Thyroid gland (tissue), 4 donors: Measurements from ENCODE around the gene ARHGAP35. TPM values are rescaled to one million over a fixed set of nuclear protein-coding genes. Genes with fewer than 3 reads are reported as not detected.

Experiments
- DNase-seq, 2 donors: peaks; one replicate each; pipeline ENCODE4 v3.0.0-alpha.2; 2019
- H3K27ac ChIP-seq, 3 donors: fragments of 200-600 bp; sonication (generic); 1 replicate in 2 of 3; 2 replicates in 1 of 3; pipeline ENCODE4 v1.5.1; 2016 to 2019; ENCODE audit warnings: mild to moderate bottlenecking in 1 of 3, moderate library complexity in 1 of 3
- H3K27me3 ChIP-seq: fragments of 200-600 bp; sonication (generic); one replicate; pipeline ENCODE4 v1.5.1; 2019
- H3K36me3 ChIP-seq, 2 donors: fragments of 200-600 bp; sonication (generic); one replicate each; pipeline ENCODE4 v1.5.1; 2016 to 2019
- H3K4me1 ChIP-seq, 2 donors: fragments of 200-600 bp; sonication (generic); one replicate each; pipeline ENCODE4 v1.5.1; 2017 to 2019
- H3K4me3 ChIP-seq, 3 donors: fragments of 200-600 bp; sonication (generic); replicated peaks in 1 of 3; 1 replicate in 2 of 3; 2 replicates in 1 of 3; pipeline ENCODE4 v1.5.1; 2016; ENCODE audit warnings: mild to moderate bottlenecking in 1 of 3
- H3K9me3 ChIP-seq: fragments of 200-600 bp; sonication (generic); one replicate; pipeline ENCODE4 v1.5.1; 2017
- CTCF ChIP-seq, 6 experiments: fragments of 200-600 bp in 3 of 6; fragments of 450-650 bp in 3 of 6; sonication (generic) in 3 of 6; IDR thresholded peaks; one replicate each; pipeline ENCODE4 v1.5.1; 2016 to 2019; ENCODE audit warnings: antibody characterized with exemption in 6 of 6, mild to moderate bottlenecking in 2 of 6, inconsistent platforms in 1 of 6, moderate library complexity in 1 of 6
- POLR2A ChIP-seq, 2 donors: fragments of 450-650 bp; IDR thresholded peaks; one replicate each; pipeline ENCODE4 v1.6.1; 2017; ENCODE audit warnings: antibody characterized with exemption in 2 of 2, mild to moderate bottlenecking in 2 of 2, moderate library complexity in 1 of 2
- WGBS, 2 donors: methylation state at CpG; one replicate each; pipeline ENCODE4 v1.1.5; 2017; 5-methylcytosine and 5-hydroxymethylcytosine counted together
- intact Hi-C: fragments of 100-400 bp; cut with DNase I; formaldehyde crosslinking; loops from one replicate; pipeline ENCODE4 v1.15.1; 2023
- total RNA-seq, 4 donors: library from RNA; depleted of rRNA; stranded (reverse); fragments of >200 nt; gene quantifications; one replicate each; pipeline ENCODE4 v1.2.3, GENCODE V29; 2016

The ARHGAP35 gene
- total RNA-seq, 4 donors from 2014 or later: 51.2 to 82.9 (median 67.0) TPM

GRCh38 chr19:46844067-46844489 lies 16.7 kb upstream of the ARHGAP35 start:
- Histone ChIP-seq H3K4me1 (peaks cover 0 to under 1% of the 10 kb centered on the region in 2 donors), H3K27ac (no peak overlapping the region), H3K27me3 (no peaks in the 10 kb centered on the region), H3K4me3 (no peak overlapping the region), H3K36me3 (peaks cover 14 to 16% of the 10 kb centered on the region in 2 donors), H3K9me3 (no peaks in the 10 kb centered on the region)
- TF ChIP-seq POLR2A (IDR thresholded peaks at IDR 0.05): no peak
- no peak for TF ChIP-seq CTCF (IDR thresholded peaks at IDR 0.05)
- intact Hi-C loops: no loop called here
- WGBS, 2 donors: 84 to 93% methylated on average over 9 of the region's 9 CpGs
- no peak for DNase-seq

GRCh38 chr19:46845959-46846459 lies 14.8 kb upstream of the ARHGAP35 start:
- no peaks in the 10 kb centered on the region for H3K27me3 ChIP-seq
- peaks cover 11 to 16% of the 10 kb centered on the region in 2 donors for H3K36me3 ChIP-seq
- no peak overlapping the region for H3K4me3 ChIP-seq
- no peak for DNase-seq
- intact Hi-C loops: no loop called here
- H3K4me1 ChIP-seq: peaks cover 8 to 11% of the 10 kb centered on the region in 2 donors
- H3K9me3 ChIP-seq: no peaks in the 10 kb centered on the region
- TF ChIP-seq POLR2A (IDR thresholded peaks at IDR 0.05): no peak
- no peak for TF ChIP-seq CTCF (IDR thresholded peaks at IDR 0.05)
- 86 to 88% methylated on average over 19 of the region's 19 CpGs for WGBS, 2 donors
- H3K27ac ChIP-seq: no peak overlapping the region

GRCh38 chr19:46847528-46847927 lies 13.3 kb upstream of the ARHGAP35 start:
- TF ChIP-seq POLR2A (IDR thresholded peaks at IDR 0.05): no peak
- no peak for TF ChIP-seq CTCF (IDR thresholded peaks at IDR 0.05)
- H3K27ac ChIP-seq: no peak overlapping the region
- H3K4me3 ChIP-seq: no peak overlapping the region
- peaks cover 11 to 15% of the 10 kb centered on the region in 2 donors for H3K36me3 ChIP-seq
- intact Hi-C loops: no loop called here
- no peak for DNase-seq
- H3K27me3 ChIP-seq: no peaks in the 10 kb centered on the region
- H3K4me1 ChIP-seq: peaks cover 8 to 11% of the 10 kb centered on the region in 2 donors
- 88 to 92% methylated on average over 11 of the region's 11 CpGs for WGBS, 2 donors
- no peaks in the 10 kb centered on the region for H3K9me3 ChIP-seq

- no peak overlapping the region for H3K27ac ChIP-seq
- intact Hi-C loops: no loop called here
Measured at GRCh38 chr19:46848389-46848788, 12.4 kb upstream of the ARHGAP35 start.

More at GRCh38 chr19:46848389-46848788, 12.4 kb upstream of the ARHGAP35 start:
- 83 to 93% methylated on average over 2 of the region's 2 CpGs for WGBS, 2 donors
- no peak overlapping the region for H3K4me3 ChIP-seq
- DNase-seq: no peak
- H3K9me3 ChIP-seq: no peaks in the 10 kb centered on the region
- peaks cover 7 to 11% of the 10 kb centered on the region in 2 donors for H3K36me3 ChIP-seq
- peaks cover 8 to 11% of the 10 kb centered on the region in 2 donors for H3K4me1 ChIP-seq
- no peaks in the 10 kb centered on the region for H3K27me3 ChIP-seq
- TF ChIP-seq POLR2A (IDR thresholded peaks at IDR 0.05) (no peak), CTCF (IDR thresholded peaks at IDR 0.05) (no peak)
